ENCODE results near the gene TMEM242. TPM values are rescaled to one million over a fixed set of nuclear protein-coding genes. Genes with fewer than 3 reads are reported as not detected.

TMEM242 gene
- total and polyA plus RNA-seq, 2 of the 13 experiments (the other 11 are each of a cell fraction or from before 2014, with no cell fraction given): 5.6 to 11.1 TPM

DNA sequence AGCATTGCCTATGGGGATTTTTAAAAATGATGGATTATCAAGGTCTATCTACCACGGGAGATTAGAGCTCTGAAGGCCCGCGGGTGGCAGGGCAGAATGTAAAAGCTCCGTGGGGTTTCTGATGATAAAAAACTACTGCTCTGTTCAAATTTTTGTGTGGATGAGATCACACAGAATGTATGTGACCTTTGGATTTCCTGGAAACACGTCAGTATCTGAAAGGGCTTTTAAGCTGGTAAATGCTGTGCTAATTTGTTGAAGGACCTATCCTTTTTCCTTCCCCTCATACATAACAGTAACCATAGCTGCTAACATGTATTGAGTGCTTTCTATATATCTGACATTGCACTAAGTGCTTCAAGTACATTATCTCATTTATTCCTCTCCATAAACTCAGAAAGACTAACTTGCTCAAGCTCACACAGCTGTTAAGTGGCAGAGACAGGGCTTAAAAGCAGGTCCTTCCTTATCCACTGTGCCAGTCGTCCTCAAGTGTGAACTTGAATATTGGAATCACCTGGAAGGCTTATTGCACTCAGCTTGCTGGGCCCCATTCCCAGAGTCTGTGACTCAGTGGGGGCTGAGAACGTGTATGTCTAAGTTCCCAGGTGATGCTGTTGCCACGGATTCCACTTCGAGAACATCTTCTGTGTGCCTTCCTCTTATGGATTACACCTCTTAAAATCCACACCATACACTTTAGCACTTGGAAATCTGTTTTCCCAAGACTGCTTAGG lies 1.9 kb upstream of the TMEM242 start (continued):
- TF ChIP-seq, protein P1, sequence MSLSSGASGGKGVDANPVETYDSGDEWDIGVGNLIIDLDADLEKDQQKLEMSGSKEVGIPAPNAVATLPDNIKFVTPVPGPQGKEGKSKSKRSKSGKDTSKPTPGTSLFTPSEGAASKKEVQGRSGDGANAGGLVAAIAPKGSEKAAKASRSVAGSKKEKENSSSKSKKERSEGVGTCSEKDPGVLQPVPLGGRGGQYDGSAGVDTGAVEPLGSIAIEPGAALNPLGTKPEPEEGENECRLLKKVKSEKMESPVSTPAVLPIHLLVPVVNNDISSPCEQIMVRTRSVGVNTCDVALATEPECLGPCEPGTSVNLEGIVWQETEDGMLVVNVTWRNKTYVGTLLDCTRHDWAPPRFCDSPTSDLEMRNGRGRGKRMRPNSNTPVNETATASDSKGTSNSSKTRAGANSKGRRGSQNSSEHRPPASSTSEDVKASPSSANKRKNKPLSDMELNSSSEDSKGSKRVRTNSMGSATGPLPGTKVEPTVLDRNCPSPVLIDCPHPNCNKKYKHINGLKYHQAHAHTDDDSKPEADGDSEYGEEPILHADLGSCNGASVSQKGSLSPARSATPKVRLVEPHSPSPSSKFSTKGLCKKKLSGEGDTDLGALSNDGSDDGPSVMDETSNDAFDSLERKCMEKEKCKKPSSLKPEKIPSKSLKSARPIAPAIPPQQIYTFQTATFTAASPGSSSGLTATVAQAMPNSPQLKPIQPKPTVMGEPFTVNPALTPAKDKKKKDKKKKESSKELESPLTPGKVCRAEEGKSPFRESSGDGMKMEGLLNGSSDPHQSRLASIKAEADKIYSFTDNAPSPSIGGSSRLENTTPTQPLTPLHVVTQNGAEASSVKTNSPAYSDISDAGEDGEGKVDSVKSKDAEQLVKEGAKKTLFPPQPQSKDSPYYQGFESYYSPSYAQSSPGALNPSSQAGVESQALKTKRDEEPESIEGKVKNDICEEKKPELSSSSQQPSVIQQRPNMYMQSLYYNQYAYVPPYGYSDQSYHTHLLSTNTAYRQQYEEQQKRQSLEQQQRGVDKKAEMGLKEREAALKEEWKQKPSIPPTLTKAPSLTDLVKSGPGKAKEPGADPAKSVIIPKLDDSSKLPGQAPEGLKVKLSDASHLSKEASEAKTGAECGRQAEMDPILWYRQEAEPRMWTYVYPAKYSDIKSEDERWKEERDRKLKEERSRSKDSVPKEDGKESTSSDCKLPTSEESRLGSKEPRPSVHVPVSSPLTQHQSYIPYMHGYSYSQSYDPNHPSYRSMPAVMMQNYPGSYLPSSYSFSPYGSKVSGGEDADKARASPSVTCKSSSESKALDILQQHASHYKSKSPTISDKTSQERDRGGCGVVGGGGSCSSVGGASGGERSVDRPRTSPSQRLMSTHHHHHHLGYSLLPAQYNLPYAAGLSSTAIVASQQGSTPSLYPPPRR (CRISPR knock-in tag; IDR thresholded peaks at IDR 0.05; ENCODE audit: borderline replicate concordance): 0 out of 2 replicates have a peak, but pooled peaks have one; percentile 21
- TF ChIP-seq, protein P2, sequence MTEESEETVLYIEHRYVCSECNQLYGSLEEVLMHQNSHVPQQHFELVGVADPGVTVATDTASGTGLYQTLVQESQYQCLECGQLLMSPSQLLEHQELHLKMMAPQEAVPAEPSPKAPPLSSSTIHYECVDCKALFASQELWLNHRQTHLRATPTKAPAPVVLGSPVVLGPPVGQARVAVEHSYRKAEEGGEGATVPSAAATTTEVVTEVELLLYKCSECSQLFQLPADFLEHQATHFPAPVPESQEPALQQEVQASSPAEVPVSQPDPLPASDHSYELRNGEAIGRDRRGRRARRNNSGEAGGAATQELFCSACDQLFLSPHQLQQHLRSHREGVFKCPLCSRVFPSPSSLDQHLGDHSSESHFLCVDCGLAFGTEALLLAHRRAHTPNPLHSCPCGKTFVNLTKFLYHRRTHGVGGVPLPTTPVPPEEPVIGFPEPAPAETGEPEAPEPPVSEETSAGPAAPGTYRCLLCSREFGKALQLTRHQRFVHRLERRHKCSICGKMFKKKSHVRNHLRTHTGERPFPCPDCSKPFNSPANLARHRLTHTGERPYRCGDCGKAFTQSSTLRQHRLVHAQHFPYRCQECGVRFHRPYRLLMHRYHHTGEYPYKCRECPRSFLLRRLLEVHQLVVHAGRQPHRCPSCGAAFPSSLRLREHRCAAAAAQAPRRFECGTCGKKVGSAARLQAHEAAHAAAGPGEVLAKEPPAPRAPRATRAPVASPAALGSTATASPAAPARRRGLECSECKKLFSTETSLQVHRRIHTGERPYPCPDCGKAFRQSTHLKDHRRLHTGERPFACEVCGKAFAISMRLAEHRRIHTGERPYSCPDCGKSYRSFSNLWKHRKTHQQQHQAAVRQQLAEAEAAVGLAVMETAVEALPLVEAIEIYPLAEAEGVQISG (CRISPR knock-in tag; IDR thresholded peaks at IDR 0.05): no peak
- TF ChIP-seq, protein P3, sequence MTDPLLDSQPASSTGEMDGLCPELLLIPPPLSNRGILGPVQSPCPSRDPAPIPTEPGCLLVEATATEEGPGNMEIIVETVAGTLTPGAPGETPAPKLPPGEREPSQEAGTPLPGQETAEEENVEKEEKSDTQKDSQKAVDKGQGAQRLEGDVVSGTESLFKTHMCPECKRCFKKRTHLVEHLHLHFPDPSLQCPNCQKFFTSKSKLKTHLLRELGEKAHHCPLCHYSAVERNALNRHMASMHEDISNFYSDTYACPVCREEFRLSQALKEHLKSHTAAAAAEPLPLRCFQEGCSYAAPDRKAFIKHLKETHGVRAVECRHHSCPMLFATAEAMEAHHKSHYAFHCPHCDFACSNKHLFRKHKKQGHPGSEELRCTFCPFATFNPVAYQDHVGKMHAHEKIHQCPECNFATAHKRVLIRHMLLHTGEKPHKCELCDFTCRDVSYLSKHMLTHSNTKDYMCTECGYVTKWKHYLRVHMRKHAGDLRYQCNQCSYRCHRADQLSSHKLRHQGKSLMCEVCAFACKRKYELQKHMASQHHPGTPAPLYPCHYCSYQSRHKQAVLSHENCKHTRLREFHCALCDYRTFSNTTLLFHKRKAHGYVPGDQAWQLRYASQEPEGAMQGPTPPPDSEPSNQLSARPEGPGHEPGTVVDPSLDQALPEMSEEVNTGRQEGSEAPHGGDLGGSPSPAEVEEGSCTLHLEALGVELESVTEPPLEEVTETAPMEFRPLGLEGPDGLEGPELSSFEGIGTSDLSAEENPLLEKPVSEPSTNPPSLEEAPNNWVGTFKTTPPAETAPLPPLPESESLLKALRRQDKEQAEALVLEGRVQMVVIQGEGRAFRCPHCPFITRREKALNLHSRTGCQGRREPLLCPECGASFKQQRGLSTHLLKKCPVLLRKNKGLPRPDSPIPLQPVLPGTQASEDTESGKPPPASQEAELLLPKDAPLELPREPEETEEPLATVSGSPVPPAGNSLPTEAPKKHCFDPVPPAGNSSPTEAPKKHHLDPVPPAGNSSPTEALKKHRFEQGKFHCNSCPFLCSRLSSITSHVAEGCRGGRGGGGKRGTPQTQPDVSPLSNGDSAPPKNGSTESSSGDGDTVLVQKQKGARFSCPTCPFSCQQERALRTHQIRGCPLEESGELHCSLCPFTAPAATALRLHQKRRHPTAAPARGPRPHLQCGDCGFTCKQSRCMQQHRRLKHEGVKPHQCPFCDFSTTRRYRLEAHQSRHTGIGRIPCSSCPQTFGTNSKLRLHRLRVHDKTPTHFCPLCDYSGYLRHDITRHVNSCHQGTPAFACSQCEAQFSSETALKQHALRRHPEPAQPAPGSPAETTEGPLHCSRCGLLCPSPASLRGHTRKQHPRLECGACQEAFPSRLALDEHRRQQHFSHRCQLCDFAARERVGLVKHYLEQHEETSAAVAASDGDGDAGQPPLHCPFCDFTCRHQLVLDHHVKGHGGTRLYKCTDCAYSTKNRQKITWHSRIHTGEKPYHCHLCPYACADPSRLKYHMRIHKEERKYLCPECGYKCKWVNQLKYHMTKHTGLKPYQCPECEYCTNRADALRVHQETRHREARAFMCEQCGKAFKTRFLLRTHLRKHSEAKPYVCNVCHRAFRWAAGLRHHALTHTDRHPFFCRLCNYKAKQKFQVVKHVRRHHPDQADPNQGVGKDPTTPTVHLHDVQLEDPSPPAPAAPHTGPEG (CRISPR knock-in tag; IDR thresholded peaks at IDR 0.05): no peak
- TF ChIP-seq ZNF12 (CRISPR knock-in tag; IDR thresholded peaks at IDR 0.05) (no peak), ZNF558 (CRISPR knock-in tag; IDR thresholded peaks at IDR 0.05; ENCODE audit: borderline replicate concordance) (no peak), HNF4A (CRISPR knock-in tag; IDR thresholded peaks at IDR 0.05) (peak; percentile 61), CBX1 (IDR thresholded peaks at IDR 0.05; ENCODE audit: low read depth) (no peak), PCBP1 (IDR thresholded peaks at IDR 0.05; ENCODE audit: borderline replicate concordance, low read depth, low read length) (no peak), ZNF451 (CRISPR knock-in tag; IDR thresholded peaks at IDR 0.05) (no peak)
- TF ChIP-seq, protein P4, sequence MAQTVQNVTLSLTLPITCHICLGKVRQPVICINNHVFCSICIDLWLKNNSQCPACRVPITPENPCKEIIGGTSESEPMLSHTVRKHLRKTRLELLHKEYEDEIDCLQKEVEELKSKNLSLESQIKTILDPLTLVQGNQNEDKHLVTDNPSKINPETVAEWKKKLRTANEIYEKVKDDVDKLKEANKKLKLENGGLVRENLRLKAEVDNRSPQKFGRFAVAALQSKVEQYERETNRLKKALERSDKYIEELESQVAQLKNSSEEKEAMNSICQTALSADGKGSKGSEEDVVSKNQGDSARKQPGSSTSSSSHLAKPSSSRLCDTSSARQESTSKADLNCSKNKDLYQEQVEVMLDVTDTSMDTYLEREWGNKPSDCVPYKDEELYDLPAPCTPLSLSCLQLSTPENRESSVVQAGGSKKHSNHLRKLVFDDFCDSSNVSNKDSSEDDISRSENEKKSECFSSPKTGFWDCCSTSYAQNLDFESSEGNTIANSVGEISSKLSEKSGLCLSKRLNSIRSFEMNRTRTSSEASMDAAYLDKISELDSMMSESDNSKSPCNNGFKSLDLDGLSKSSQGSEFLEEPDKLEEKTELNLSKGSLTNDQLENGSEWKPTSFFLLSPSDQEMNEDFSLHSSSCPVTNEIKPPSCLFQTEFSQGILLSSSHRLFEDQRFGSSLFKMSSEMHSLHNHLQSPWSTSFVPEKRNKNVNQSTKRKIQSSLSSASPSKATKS (CRISPR knock-in tag; IDR thresholded peaks at IDR 0.05): no peak
- TF ChIP-seq, protein P5, sequence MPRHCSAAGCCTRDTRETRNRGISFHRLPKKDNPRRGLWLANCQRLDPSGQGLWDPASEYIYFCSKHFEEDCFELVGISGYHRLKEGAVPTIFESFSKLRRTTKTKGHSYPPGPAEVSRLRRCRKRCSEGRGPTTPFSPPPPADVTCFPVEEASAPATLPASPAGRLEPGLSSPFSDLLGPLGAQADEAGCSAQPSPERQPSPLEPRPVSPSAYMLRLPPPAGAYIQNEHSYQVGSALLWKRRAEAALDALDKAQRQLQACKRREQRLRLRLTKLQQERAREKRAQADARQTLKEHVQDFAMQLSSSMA (CRISPR knock-in tag; IDR thresholded peaks at IDR 0.05): no peak
